Measurements from ENCODE around the gene NPC1. TPM values are rescaled to one million over a fixed set of nuclear protein-coding genes. Genes with fewer than 3 reads are reported as not detected.

NPC1 gene
- total RNA-seq, 1 experiment from 2014 or later = 38.3 TPM

GRCh38 chr18:23550898-23551297 lies 35.4 kb downstream of the NPC1 start:
- H3K27me3 Mint-ChIP-seq (ENCODE audit: low read depth) = no peaks in the 10 kb centered on the region
- DNase-seq (ENCODE audit: low spot score) (no peak), ATAC-seq (no peak)
- no peak overlapping the region for H3K27ac Mint-ChIP-seq
- ChIA-PET POLR2A (no interaction called here), CTCF (no interaction called here)
- H3K4me1 Mint-ChIP-seq = no peaks in the 10 kb centered on the region
- no peaks in the 10 kb centered on the region for H3K9me3 Mint-ChIP-seq
- no peak overlapping the region for H3K4me3 Mint-ChIP-seq
- H3K36me3 Mint-ChIP-seq = peaks cover 67% of the 10 kb centered on the region
- no peak for TF ChIP-seq TP53 (CRISPR knock-in tag; IDR thresholded peaks at IDR 0.05)
- TF ChIP-seq HMGXB4 (CRISPR knock-in tag; IDR thresholded peaks at IDR 0.05) = no peak

GRCh38 chr18:23548719-23549118 lies 37.6 kb downstream of the NPC1 start:
- DNase-seq (ENCODE audit: low spot score) (no peak), ATAC-seq (no peak)
- H3K27ac Mint-ChIP-seq = no peak overlapping the region
- no peaks in the 10 kb centered on the region for H3K4me1 Mint-ChIP-seq
- no peak overlapping the region for H3K4me3 Mint-ChIP-seq
- CTCF ChIA-PET = no interaction called here
- no peaks in the 10 kb centered on the region for H3K9me3 Mint-ChIP-seq
- peaks cover 64% of the 10 kb centered on the region for H3K36me3 Mint-ChIP-seq
- POLR2A ChIA-PET = no interaction called here
- TF ChIP-seq AR (CRISPR knock-in tag; IDR thresholded peaks at IDR 0.05) (no peak), ZBTB21 (CRISPR knock-in tag; IDR thresholded peaks at IDR 0.05; ENCODE audit: borderline replicate concordance) (no peak), ZNF416 (CRISPR knock-in tag; IDR thresholded peaks at IDR 0.05) (no peak), TCF7 (CRISPR knock-in tag; IDR thresholded peaks at IDR 0.05; ENCODE audit: low read depth) (no peak), USF1 (CRISPR knock-in tag; IDR thresholded peaks at IDR 0.05) (no peak), ESRRA (CRISPR knock-in tag; IDR thresholded peaks at IDR 0.05; ENCODE audit: borderline replicate concordance) (no peak), ATF1 (CRISPR knock-in tag; IDR thresholded peaks at IDR 0.05) (no peak), TEAD4 (CRISPR knock-in tag; IDR thresholded peaks at IDR 0.05) (no peak), FOXK1 (CRISPR knock-in tag; IDR thresholded peaks at IDR 0.05) (no peak), CDX4 (CRISPR knock-in tag; IDR thresholded peaks at IDR 0.05; ENCODE audit: borderline replicate concordance) (no peak), ATF2 (CRISPR knock-in tag; IDR thresholded peaks at IDR 0.05; ENCODE audit: borderline replicate concordance, low read depth) (no peak), CTCF (IDR thresholded peaks at IDR 0.05) (no peak)
- H3K27me3 Mint-ChIP-seq (ENCODE audit: low read depth) = no peaks in the 10 kb centered on the region
